GM23248 (cell line): ENCODE results near the gene KRTAP5-7.
"Not testable (repeated sequence)": the region's sequence is repeated elsewhere in the genome, so short reads cannot be mapped to it uniquely, and the experiment has no call there.

Source experiments
- EZH2 ChIP-seq: fragments of 200-600 bp; sonication (generic); IDR thresholded peaks from 2 replicates; pipeline ENCODE4 v1.6.1; 2018; ENCODE audit warnings: antibody characterized with exemption, mild to moderate bottlenecking; ENCODE audit not compliant: insufficient read depth, poor library complexity, severe bottlenecking
- EZH2phosphoT487 ChIP-seq: fragments of 200-600 bp; sonication (generic); IDR thresholded peaks from 2 replicates; pipeline ENCODE4 v1.6.1; 2018; ENCODE audit warnings: antibody characterized with exemption, moderate library complexity, mild to moderate bottlenecking, low read depth; ENCODE audit not compliant: insufficient read depth

DNA sequence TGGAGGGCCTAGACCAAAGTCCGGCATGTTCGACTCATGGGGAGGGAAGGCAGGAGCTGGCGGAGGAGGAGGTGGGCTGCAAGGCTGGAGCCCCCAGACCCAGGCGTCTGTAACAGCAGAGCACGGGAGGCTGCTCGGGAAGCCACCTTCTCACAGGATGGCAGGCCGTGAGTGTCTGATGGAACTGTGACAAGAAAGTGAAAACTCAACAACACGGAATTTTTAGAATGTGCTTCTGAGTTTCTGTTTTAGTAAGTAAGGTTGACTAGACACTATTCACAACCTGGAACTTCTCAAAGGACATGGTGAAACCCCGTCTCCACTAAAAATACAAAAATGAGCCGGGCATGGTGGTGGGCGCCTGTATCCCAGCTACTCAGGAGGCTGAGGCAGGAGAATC, 12.9 kb downstream of the KRTAP5-7 start:
- not testable (repeated sequence) for TF ChIP-seq EZH2phosphoT487, EZH2
